HG03521 (cell line): Measurements from ENCODE around the gene RBM17.
"Not testable (repeated sequence)": the region's sequence is repeated elsewhere in the genome, so short reads cannot be mapped to it uniquely, and the experiment has no call there.

Source experiments
- ATAC-seq: cut with Tn5 transposase; IDR thresholded peaks from one replicate; pipeline ENCODE4 v1.9.1; 2021; ENCODE audit warnings: mild to moderate bottlenecking, moderate library complexity; ENCODE audit not compliant: unreplicated experiment

The RBM17 gene

DNA sequence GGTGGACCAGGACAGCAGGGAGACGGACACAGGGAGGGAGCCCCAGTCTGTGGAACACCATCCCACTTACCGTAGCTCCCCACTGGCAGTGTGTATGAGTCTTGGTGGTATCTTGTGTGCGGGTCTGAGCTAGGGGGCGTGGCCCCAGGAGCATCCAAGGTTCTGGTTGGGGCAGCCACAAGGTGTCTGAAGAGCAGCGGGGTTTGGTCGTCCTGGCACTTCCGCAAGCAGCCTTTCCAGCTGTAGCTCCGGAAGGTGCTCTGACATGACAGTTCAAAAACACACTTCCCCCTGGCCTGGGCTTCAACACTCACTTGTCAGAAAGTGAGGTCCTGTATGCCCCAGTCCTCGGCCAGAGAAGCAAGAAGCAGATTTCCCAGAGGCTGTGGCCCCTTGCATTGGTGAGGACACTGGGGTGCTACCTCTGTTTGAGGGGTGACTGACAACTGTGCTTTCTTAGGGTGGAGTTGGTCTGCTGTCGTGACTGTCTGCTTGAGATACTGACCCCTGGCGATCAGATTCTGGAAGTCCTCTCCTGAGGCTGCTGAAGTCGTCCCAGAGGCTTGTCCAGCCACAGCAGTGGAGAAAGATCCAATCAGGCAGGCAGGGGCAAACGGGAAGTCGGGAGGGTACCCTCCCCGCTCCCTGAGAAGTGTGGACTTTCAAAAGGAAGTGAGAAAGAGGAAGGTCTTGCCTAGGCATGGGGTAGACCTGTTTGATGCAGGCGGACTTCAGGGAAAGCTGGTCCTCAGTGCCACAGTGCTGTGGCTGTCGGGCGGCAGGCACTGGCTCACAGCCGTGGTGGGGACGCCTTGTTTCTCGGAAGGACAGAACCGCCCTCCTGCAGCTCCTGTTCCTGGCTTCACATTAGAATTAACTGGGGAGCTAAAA is 62.5 kb downstream of the RBM17 start:
- peak; percentile 71 for ATAC-seq

DNA sequence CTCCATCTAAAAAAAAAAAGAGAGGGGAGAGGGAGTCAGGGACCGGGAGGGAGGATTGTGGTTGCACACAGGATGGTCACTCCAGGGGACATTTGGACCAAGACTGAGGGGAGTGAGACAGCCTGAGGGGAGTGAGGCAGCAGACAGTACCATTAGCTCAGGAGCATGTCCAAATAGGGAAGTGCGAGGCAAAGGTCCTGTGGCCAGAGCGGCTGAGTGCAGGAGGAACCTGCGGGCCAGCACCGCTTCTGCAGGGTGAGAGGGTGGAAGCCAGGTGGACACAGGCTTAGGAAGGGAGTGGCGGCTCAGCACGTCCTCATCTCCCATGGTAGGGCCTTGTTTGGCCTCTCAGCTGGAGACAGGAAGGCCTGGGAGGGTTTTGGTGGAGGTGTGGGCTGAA is 65.0 kb downstream of the RBM17 start:
- no peak for ATAC-seq

DNA sequence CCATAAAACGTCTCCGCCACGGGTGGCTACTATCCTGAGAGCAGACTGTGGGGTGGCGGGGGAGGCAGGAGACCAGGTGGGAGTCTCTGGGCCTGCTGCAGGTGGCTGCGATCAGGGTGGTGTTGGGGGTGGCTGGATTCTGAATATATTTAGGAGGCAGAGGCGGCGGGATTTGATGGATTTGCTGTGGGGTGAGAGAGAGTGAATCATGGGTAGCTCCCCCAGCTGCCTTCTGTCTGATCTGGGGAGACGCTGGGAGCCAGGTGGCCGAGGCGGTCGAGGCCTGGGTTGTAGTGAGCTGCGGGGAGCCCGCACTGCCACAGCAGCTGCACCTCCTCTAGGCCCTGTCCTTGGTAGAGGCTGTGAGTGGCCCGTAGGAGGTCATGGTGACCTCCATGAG is 65.7 kb downstream of the RBM17 start:
- ATAC-seq: no peak

DNA sequence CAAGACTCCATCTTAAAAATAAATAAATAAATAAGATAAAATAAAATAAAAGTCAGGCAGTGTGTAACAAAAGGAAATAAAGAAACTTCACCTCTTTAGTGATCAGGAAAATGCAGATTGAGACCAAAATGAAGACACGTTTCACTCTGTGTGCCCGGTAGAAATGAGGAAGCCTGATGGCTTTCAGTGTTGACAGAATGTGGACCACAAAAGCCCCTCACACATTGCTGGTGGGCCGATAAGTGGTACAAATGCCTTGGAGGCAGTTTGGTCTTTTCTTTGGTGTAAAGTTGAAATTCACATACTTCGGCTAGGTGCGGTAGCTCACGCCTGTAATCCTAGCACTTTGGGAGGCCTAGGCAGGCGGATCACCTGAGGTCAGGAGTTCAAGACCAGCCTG is 69.4 kb downstream of the RBM17 start:
- no peak for ATAC-seq

DNA sequence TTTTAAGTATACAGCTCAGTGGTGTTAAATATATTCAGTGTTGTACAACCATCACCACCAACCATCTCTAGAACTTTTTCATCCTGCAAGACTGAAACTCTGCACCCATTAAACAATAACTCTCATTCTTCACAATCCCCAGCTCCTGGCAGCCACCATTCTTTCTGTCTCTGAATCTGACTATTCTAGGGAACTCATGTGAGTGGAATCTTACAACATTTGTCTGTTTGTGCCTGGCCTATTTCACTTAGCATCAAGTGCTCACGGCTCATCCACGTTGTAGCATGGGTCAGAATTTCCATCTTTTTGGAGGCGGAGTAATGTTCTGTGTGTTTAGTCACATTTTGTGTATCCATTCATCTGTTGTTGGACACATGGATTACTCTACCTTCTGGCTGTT is 73.1 kb downstream of the RBM17 start:
- ATAC-seq: no peak

DNA sequence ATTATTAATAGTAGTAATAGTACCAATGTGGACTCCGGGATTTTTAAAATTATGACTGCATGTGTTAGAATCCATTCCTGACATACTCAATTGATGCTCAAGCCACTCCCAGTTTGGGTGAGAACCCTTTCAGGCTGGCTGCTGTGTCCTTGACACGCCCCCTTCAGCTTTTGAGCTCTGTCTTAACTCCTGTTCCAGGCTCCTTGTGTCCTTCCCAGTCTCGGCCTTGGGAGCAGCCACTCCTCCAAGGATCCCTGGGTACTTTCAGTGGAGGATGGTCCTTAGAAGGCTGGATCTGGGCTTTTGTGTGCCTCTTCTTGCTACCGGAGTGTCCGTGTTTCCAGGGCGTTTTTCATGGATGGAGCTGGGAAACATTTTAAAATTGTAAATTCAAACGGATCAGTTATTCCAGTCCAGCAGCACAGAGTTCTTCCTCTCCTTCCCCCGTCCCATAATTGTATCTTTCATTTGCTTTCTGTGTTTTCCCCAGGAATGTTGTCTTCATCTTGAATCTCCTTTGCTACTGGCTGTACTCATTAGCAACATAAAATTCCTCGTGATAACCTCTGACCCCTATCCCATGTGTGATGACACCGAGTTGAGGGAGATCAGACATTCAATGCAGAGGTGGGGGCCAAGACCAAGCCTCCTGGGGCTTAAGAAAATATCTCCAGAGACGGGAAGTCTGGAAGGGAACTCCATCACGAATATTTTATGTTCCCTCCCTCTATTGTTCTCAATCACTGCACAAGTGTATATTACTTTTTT is 73.9 kb downstream of the RBM17 start:
- no peak for ATAC-seq

DNA sequence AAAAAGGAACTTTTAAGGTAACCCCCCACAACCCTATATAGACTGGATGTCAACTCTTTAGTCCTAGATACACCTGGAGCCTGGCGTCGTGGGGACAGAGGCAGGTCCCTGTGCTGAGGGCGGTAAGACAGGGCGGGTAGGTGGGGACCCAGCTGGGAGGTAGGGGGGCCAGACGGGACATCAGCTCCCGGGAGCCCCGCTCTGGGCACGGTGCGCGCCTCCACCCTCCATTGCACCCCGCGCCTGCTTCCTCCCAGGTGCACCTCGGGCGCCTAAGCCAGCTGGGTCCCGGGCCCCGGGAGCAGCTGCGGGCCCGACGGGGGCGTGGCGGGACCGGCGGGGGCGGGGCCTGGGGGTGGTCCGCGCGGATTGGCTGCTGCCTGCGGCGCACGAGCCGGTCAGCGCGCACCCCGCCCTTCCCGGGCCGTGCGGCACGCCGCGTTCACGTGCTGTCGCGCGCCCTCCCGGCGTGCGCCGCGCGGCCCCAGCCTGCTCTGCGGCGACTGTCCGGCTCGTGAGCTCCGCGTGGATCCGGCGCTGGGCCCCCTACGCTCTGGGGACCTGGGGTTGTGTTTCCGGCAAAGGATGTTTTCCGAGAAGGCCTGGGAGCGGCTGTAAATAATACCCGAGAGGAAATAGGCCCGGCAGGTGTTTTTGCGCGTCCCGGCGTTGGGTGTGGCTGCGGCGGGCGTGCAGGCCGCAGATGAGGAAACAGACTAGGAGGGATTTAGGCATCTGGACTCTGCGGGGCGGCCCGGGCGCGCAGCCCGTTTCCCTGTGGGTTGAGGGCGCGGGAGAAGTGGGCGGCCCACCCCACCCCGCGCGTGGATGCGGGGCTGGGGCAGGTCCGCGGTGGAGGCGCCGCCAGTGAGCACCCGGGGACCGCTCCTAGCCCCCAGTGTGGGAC is 74.8 kb downstream of the RBM17 start:
- ATAC-seq: peak; percentile 96

DNA sequence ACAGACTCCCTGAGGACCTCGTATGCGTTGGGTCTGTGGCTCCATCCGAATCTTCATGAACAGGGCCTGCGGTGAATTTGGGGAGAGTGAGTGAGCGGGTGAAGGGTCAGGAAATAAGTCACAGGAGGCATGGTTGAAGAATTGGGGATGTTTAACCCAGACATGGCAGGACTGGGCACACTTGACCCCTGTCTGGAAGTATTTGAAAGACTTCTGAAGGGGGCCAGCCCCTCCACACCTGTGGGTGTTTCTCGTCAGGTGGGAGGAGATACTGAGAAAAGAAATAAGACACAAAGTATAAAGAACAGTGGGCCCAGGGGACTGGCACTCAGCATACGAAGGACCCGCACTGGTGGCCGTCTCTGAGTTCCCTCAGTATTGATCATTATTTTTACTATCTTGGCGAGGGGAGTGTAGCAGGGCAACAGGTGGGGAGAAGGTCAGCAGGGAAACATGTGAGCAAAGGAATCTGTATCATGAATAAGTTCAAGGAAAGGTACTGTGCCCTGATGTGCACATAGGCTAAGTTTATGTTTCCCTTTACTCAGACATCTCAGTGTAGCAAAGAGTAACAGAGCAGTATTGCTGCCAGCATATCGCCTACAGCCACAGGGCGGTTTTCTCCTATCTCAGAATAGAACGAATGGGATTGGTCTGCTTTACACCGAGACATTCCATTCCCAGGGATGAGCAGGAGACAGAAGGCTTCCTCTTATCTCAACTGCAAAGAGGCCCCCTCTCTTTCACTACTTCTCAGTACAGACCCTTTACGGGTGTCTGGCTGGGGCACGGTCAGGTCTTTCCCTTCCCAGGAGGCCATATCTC is 75.6 kb downstream of the RBM17 start:
- no peak for ATAC-seq

DNA sequence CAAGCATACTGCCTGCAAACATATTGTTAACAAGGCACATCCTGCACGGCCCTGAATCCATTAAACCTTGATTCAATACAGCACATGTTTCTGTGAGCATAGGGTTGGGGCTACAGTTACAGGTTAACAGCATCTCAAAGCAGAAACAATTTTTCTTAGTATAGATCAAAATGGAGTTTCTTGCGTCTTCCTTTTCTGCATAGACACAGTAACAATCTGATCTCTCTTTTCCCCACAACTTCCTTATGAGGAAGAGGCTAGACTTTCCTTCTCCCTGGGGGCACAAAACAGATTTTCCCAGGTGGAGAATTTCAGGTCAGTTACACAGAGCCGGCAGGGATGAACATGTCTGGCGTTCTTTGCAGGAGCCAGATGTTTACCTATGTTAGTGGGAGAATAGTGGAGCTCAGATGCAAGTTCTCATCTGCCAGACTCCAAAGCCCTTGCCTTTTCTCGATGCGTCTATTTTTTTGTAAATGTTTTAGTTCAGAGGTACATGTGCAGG is 76.4 kb downstream of the RBM17 start:
- no peak for ATAC-seq

DNA sequence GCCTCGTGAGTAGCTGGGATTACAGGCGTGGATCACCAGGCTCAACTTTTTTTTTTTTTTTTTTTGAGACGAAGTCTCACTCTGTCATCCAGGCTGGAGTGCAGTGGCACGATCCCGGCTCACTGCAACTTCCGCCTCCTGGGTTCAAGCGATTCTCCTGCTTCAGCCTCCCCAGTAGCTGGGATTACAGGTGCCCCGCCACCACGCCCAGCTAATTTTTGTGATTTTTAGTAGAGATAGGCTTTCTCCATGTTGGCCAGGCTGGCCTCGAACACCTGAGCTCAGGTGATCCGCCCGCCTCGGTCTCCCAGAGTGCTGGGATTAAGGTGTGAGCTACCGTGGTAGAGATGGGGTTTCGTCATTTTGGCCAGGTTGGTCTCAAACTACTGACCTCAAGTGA is 77.1 kb downstream of the RBM17 start:
- not testable (repeated sequence) for ATAC-seq
